HAP-1 (cell line): ENCODE results near the gene AK8.

Source experiments
- DNase-seq, 2 experiments: peaks; one replicate each; pipeline ENCODE4 v3.0.0-alpha.2; 2016 to 2020; ENCODE audit warnings: low spot score in 2 of 2
- H3K27me3 ChIP-seq: fragments of 250-450 bp; sonication (Bioruptor Pico); 2 replicates; pipeline ENCODE4 v1.5.1; 2020; ENCODE audit warnings: low read depth, mild to moderate bottlenecking, moderate library complexity
- H3K36me3 ChIP-seq: fragments of 250-450 bp; sonication (Bioruptor Pico); replicated peaks from 2 replicates; pipeline ENCODE4 v1.5.1; 2020; ENCODE audit warnings: mild to moderate bottlenecking
- H3K4me1 ChIP-seq: fragments of 250-450 bp; sonication (Bioruptor Pico); 2 replicates; pipeline ENCODE4 v1.5.1; 2020; ENCODE audit warnings: mild to moderate bottlenecking
- H3K4me3 ChIP-seq: fragments of 250-450 bp; sonication (Bioruptor Pico); 2 replicates; pipeline ENCODE4 v1.5.1; 2020; ENCODE audit warnings: mild to moderate bottlenecking, moderate library complexity
- H3K9me3 ChIP-seq: fragments of 250-450 bp; sonication (Bioruptor Pico); 2 replicates; pipeline ENCODE4 v1.5.1; 2020; ENCODE audit warnings: mild to moderate bottlenecking, moderate library complexity
- in situ Hi-C: fragments of 300-500 bp; cut with MboI; formaldehyde crosslinking; loops from 3 replicates; pipeline ENCODE4 v1.14.3; 2020; ENCODE audit warnings: low sequenced_read_pairs, inconsistent platforms, mixed read lengths

Gene AK8

DNA sequence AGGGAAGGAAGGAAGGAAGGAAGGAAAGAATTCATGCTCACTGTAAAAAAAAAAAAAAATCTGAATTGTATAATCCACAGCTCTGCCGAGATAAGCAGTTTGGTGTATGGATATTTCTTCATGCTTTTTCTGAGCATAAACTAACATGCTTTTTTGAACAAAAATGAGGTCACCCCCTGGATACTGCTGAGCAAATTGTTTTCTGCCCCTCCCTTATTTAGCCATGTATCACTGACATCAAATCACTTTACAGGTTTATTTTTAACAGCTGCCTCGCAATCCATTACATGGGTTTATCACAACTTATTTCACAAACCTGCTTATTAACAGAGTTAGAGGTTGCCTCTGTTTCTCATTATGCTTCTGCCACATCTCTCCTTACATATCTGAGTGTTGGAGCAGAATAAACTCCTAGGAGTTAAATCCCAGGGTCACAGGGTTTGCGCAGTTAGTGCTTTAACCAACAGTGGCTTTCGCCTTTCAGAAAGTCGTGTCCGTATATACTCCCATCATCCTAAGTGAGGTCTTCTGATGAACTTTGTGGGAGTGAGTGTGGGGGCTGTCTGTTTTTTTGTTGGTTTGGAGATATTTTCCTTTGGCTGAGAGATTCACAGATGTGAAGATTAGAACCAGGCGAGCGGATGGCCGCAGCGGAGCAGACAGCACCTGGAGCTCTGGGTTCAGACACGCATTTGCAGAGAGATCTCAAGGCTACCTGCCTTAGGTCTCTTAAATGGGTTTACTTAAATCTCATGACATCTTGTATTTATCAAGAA is 57.7 kb downstream of the AK8 start:
- no peak for DNase-seq
- Histone ChIP-seq H3K4me3 (no peak overlapping the region), H3K9me3 (no peaks in the 10 kb centered on the region; the same call in 1 of the 2 replicates), H3K27me3 (peaks cover 27% of the 10 kb centered on the region), H3K36me3 (no peaks in the 10 kb centered on the region), H3K4me1 (no peaks in the 10 kb centered on the region)
- in situ Hi-C loops, result no loop called here

DNA sequence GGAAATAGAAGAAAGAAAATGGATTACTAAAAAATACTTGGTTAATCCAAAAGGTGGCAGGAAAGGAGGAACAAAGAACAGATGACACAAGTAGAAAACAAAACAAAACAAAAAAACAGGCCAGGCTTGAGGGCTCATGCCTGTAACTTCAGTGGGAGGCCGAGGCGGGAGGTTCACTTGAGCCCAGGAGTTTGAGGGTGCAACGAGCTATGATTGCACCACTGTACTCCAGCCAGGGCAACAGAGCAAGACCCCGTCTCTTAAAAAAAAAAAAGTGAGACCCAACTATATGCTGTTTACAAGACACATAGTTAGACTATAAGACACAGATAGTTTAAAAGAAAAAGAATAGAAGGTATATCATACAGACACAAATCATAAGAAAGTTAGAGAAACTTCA is 59.5 kb downstream of the AK8 start:
- H3K4me3 ChIP-seq, result no peak overlapping the region
- no peaks in the 10 kb centered on the region; the same call in 1 of the 2 replicates for H3K9me3 ChIP-seq
- no peaks in the 10 kb centered on the region for H3K4me1 ChIP-seq
- in situ Hi-C loops, result no loop called here
- DNase-seq, result no peak
- H3K27me3 ChIP-seq, result peaks cover 19% of the 10 kb centered on the region
- H3K36me3 ChIP-seq, result no peaks in the 10 kb centered on the region

DNA sequence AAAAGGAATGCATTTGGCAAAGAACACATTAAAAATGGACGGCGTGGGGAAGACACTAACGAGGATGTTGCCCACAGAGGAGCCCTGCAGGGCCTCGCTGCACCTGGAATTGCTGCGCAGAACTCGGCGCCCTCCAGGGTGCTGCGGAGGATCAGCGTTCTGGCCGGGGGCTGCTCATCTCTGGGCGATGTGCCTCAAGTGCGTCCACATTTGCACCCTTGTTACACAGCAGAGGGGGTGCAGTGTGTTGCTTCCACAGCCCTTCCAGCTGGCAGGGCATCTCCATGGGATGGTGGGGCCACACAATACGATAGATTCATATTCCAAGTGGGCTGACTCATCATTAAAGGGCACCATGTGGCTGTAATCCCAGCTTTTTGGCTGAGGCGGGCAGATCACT is 63.1 kb downstream of the AK8 start:
- H3K4me1 ChIP-seq, result no peaks in the 10 kb centered on the region
- no peak for DNase-seq
- no peak overlapping the region for H3K4me3 ChIP-seq
- in situ Hi-C loops, result no loop called here
- H3K36me3 ChIP-seq, result no peaks in the 10 kb centered on the region
- H3K9me3 ChIP-seq, result no peaks in the 10 kb centered on the region; the same call in none of the 2 replicates
- peaks cover 10% of the 10 kb centered on the region for H3K27me3 ChIP-seq

DNA sequence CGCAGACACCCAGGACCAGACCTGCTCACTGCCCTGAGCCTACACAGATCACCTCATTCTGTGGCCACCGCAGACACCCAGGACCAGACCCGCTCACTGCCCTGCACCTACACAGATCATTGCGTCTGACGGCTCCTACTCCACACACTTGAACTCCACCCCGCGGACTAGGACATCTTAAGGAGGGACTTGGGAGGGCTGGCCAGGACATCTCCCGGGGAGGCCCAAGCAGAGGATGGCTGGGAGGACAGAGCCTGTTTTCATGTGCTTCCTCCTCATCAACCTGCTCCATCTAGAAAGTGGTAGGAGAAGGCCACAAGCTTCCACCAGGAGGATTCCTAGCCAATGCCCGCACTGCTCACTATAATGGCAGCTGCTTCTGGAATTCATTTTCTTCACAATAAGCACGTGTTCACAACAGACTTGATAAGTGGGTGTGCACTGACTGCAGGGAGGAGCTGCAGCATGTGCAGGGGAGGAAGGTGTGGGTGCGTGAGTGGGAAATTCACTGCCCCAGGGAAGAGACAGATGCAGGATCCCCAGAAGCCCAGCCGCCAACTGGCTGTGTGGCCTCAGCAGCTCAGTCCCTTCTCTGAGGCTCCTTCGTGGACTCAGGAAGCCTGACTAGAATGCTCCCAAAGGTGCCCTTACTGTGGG is 64.8 kb downstream of the AK8 start:
- peaks cover 5% of the 10 kb centered on the region for H3K27me3 ChIP-seq
- in situ Hi-C loops, result no loop called here

DNA sequence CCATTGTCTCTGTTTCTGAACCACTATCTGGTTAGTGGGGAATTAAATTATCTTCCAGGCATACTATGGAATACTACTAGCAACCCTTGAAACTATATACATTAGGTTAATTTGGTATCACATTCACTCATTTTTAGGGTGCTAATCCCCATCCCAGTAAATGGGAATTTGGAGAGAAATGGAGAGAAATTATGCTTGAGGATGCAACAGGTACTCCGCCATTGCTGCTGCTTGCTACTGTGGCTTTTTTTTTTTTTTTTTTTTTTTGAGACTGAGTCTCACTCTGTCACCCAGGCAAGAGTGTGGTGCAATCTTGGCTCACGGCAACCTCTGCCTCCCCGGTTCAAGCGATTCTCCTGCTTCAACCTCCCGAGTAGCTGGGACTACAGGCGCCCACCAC is 66.1 kb downstream of the AK8 start:
- Histone ChIP-seq H3K36me3 (no peaks in the 10 kb centered on the region), H3K4me3 (no peak overlapping the region), H3K9me3 (no peaks in the 10 kb centered on the region; the same call in 1 of the 2 replicates), H3K4me1 (no peaks in the 10 kb centered on the region), H3K27me3 (peaks cover 2% of the 10 kb centered on the region; the same call in 1 of the 2 replicates)
- no peak for DNase-seq
- in situ Hi-C loops, result no loop called here

More for the DNA sequence above, 64.8 kb downstream of the AK8 start:
- H3K36me3 ChIP-seq, result no peaks in the 10 kb centered on the region
- no peaks in the 10 kb centered on the region; the same call in none of the 2 replicates for H3K9me3 ChIP-seq
- no peak for DNase-seq
- H3K4me3 ChIP-seq, result no peak overlapping the region
- H3K4me1 ChIP-seq, result no peaks in the 10 kb centered on the region

DNA sequence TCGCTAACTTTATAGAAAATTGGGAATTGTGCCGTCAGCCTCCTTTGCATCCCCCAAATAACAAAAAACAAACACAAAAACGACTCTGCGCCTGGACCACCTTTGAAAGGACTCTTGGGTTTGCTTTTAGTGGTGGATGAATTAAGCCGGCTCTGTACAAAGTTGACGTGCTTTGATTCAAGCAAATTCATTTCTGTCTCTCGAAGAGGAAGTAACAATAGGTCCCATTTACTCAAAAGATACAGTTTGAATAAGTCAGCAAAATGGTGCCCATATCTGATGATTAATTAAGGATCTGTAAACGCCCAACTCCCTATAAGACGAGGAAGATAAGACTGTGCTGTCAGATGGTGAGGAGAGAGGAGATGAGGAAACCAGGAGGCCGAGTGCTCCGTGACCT is 67.8 kb downstream of the AK8 start:
- H3K36me3 ChIP-seq, result no peaks in the 10 kb centered on the region
- H3K4me1 ChIP-seq, result no peaks in the 10 kb centered on the region
- no peaks in the 10 kb centered on the region; the same call in 1 of the 2 replicates for H3K9me3 ChIP-seq
- no peak overlapping the region for H3K4me3 ChIP-seq
- DNase-seq, result no peak
- H3K27me3 ChIP-seq, result peaks cover 2% of the 10 kb centered on the region; the same call in 1 of the 2 replicates
- in situ Hi-C loops, result no loop called here

DNA sequence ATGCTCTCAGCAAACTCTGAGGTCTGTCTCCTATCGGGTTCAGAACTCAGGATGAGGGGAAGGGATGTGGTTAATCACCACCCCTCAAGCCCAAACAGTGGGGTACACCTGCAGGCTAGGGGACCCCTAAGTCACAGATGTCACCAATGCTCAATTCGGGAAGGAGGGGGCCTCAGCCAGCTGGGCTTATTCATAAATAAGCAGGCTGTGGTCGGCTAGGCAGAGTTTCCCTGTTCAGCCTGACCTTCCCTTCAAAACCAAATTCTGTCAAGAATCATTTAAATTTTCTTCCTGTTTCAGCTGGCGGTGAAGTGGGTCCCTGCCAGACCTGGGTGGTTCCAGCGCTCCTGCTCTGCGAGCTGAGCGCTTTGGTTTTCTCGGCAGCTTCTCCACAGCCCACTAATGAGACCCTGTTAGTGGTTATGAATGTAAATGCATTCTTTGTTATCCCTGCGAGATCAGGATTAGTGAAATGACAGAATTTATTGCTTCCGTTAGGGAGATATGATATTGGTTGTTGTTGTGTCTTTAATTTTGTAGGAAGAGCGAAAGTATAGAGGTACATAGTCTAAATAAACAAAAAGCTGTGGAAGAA is 68.3 kb downstream of the AK8 start:
- no peak for DNase-seq
- Histone ChIP-seq H3K4me3 (no peak overlapping the region), H3K9me3 (no peaks in the 10 kb centered on the region; the same call in none of the 2 replicates), H3K27me3 (peaks cover 2% of the 10 kb centered on the region; the same call in 1 of the 2 replicates), H3K4me1 (no peaks in the 10 kb centered on the region), H3K36me3 (no peaks in the 10 kb centered on the region)
- in situ Hi-C loops, result no loop called here

DNA sequence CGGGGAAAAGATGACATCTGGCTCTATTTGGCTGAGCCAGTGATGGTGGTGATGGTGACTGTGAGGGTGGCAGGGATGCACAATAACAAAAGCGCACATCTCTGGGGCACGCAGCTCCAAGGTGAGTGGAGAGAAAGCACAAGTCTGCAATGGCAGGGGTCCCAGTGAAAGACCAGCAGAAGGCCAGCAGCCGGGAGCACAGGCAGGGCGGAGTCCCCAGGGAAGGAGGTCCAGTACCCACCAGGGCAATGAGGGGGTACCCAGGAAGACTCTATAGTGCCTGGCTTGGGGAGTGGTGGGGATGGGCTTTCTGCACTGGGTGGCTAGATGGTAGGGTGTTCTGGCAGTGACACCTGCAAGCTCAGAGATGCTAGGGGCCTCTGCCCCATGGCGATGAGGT is 69.4 kb downstream of the AK8 start:
- in situ Hi-C loops, result no loop called here
- peaks cover 2% of the 10 kb centered on the region; the same call in 1 of the 2 replicates for H3K27me3 ChIP-seq

DNA sequence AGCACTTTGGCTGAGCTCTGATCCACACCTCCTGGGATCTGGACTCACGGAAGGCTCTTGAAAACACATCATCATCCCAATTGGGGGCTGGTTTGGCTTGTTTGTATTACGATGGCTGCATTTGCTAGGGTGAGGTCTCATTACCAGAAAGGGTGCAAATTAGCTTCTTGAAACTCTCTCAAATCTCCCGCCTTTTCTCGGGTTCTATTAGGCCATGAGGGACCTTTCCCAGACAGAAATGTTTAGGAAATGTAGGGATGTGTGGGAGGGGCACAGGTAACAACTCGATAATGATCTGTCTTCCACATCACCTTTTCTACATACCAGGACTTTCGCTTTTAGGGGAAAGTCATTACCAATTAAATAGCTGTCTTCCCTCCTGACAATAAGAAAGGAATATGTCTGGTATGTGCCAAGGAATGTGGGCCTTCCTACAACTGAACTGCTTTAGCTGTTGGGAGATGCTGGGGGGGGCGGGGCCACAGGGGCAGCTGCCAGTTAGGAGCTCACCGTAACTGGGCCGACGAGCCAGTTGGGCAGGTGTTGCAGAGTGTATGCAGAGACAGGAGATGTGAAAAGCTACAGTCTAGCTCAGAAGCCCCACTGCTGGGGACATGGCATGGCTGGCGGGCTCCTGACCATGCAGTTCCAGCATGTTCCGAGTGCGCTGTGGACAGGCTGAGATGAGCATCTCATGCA is 71.2 kb downstream of the AK8 start:
- Histone ChIP-seq H3K36me3 (no peaks in the 10 kb centered on the region), H3K4me1 (no peaks in the 10 kb centered on the region), H3K9me3 (no peaks in the 10 kb centered on the region; the same call in none of the 2 replicates), H3K27me3 (peaks cover 2% of the 10 kb centered on the region; the same call in 1 of the 2 replicates), H3K4me3 (no peak overlapping the region)
- in situ Hi-C loops, result no loop called here
- peak in 1 of 2 experiments; percentile 31 for DNase-seq

More for the DNA sequence above, 69.4 kb downstream of the AK8 start:
- no peak for DNase-seq
- Histone ChIP-seq H3K9me3 (no peaks in the 10 kb centered on the region; the same call in none of the 2 replicates), H3K4me3 (no peak overlapping the region), H3K4me1 (no peaks in the 10 kb centered on the region), H3K36me3 (no peaks in the 10 kb centered on the region)

DNA sequence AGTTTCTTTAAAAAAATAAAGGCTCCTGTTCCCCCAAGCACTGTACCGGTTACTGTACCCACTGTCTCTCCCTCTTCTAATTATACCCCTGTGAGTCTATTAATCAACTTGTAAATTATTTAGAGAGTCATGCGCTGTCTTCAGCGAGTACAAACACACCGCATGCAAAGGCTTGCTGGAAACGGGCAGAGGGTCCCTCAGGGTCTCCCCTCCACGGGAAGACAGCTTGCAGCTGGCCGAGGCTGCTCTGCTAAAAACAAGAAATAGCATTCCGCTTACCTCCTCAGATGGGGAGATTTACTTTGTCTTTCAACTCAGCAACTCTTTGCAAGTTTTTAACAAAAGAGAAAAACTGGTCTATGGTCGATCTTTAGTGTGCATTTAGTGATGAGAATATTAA is 71.8 kb downstream of the AK8 start:
- no peak for DNase-seq
- Histone ChIP-seq H3K4me1 (no peaks in the 10 kb centered on the region), H3K36me3 (no peaks in the 10 kb centered on the region), H3K4me3 (no peak overlapping the region), H3K27me3 (peaks cover 2% of the 10 kb centered on the region; the same call in 1 of the 2 replicates), H3K9me3 (no peaks in the 10 kb centered on the region; the same call in none of the 2 replicates)
- in situ Hi-C loops, result no loop called here

DNA sequence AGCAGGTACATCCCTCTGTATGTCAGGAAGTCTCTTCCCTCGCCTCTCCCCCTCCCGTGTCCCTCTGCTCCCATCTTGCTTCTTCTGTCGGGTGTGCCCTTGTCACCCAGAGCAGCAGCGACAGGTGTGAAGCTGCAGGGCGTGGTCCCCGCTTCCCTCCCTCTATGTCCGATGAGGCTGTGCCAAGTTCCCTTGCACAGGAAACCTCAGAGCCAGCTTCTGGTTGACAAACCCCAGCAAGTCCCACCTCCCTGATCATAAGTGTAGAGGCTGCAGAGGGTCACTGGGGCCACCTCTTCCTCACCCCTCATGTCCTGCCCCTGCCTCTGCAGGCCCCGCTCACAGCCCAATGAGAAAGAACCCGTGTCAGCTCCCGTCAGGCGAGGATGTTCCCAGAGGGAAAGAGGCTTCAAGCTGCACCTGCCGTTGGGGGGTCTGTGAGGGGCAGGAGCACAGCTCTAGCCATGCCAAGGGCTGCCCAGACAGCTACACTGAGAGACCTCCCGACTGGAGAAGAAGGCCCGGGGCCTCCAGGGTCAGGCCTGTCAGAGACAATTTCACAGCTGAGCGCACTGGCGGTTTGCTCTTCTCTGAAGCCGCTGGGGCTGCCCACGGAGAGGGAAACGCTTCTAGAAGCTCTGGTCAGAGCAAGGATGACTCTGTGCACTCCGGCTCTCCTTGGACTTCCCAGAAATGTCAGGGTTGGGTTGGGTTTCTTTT is 73.3 kb downstream of the AK8 start:
- H3K9me3 ChIP-seq, result no peaks in the 10 kb centered on the region; the same call in 1 of the 2 replicates
- in situ Hi-C loops, result no loop called here
- no peak overlapping the region for H3K4me3 ChIP-seq
- H3K4me1 ChIP-seq, result no peaks in the 10 kb centered on the region
- no peak for DNase-seq
- H3K36me3 ChIP-seq, result no peaks in the 10 kb centered on the region
- no peaks in the 10 kb centered on the region for H3K27me3 ChIP-seq

DNA sequence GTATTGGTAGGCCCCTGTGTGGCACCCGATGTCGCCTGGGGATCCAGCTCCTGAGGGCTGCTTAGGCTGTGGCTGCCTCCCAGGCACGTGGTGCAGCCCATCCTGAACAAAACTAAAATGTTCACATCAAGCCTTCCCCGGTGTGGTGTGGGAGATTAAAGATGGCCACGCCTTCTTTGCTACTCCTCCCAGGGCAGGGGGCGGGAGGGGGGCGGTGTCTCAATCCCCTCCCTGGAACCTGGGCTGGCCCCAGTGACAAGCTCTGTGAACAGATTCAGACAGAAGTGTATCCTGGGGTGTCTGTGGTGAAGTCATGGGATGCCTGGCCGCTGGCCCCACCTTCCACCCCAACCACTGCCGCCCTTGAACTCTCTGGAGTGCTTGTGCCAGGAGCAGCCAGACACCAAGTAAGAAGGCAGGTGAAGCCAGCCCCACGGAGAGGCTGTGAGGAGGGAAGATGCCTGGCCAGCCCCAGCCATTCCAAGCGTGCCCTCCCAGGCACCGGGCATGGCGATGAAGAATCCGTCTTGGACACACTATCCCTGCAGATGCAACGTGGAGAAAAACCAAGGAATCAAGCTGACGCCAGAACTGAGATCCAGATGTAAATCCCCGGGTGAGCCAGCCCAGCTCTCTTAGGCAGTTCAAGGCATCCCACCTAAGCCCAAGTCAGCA is 75.8 kb downstream of the AK8 start:
- in situ Hi-C loops, result no loop called here
- H3K9me3 ChIP-seq, result no peaks in the 10 kb centered on the region; the same call in 1 of the 2 replicates
- H3K27me3 ChIP-seq, result no peaks in the 10 kb centered on the region
- H3K4me1 ChIP-seq, result no peaks in the 10 kb centered on the region
- no peaks in the 10 kb centered on the region for H3K36me3 ChIP-seq
- peak in 1 of 2 experiments; percentile 56 for DNase-seq
- H3K4me3 ChIP-seq, result no peak overlapping the region
